GM12892 (cell line): Measurements from ENCODE around the gene MOG.

Experiments used
- POLR2A ChIP-seq: IDR thresholded peaks from 2 replicates; pipeline ENCODE4 v1.6.1; 2011; ENCODE audit warnings: low read depth, low read length, control low read depth
- POLR2AphosphoS5 ChIP-seq: IDR thresholded peaks from 2 replicates; pipeline ENCODE4 v1.6.1; 2011; ENCODE audit warnings: low read depth, low read length, control low read depth
- TAF1 ChIP-seq: IDR thresholded peaks from 2 replicates; pipeline ENCODE4 v1.6.1; 2011; ENCODE audit warnings: low read depth, mild to moderate bottlenecking, control low read depth, low read length, borderline replicate concordance

DNA sequence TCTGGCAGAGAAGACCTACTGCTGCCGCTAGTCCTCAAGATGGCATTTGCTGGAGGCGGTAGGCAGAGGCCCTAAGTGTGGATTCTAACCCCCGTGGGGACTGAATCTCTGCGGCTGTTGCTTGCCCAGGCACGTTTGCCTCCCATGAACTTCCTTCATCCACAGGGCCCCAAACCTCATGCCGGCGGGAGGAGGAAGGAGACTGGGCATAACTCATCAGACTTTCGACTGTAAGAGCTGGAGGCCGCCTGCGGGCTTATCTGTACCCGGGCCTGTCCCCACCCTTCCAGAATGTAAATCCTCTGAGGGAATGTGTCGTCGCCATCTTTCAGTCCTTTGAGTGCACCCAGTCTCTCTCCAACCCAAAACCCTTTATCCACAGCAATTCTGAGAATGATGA is 23.1 kb downstream of the MOG start:
- TF ChIP-seq TAF1 (no peak), POLR2A (no peak), POLR2AphosphoS5 (no peak)
